ENCODE measurements around the gene HEY2. TPM values are rescaled to one million over a fixed set of nuclear protein-coding genes. Genes with fewer than 3 reads are reported as not detected.
"Not testable (repeated sequence)": the region's sequence is repeated elsewhere in the genome, so short reads cannot be mapped to it uniquely, and the experiment has no call there.

HEY2 gene
- total RNA-seq, 4 donors from 2014 or later: 1.7 to 3.1 (median 2.3) TPM

- Histone ChIP-seq H3K27me3 (no peaks in the 10 kb centered on the region), H3K36me3 (no peaks in the 10 kb centered on the region), H3K27ac (replicated peaks in 1 of 4) (no peak overlapping the region), H3K4me1 (no peaks in the 10 kb centered on the region), H3K4me3 (no peak overlapping the region), H3K9me3 (no peaks in the 10 kb centered on the region)
- WGBS: 62% methylated on average over 1 of the region's 1 CpG
- DNase-seq (ENCODE audit: extremely low spot score): no peak
- intact Hi-C loops (cut with DNase I): no loop called here
- TF ChIP-seq POLR2A (IDR thresholded peaks at IDR 0.05; ENCODE audit: low read depth) (no peak), POLR2AphosphoS5 (IDR thresholded peaks at IDR 0.05) (no peak), EP300 (IDR thresholded peaks at IDR 0.05) (no peak), CTCF (IDR thresholded peaks at IDR 0.05) (no peak)
Observed at GRCh38 chr6:125765944-125766343, 16.5 kb downstream of the HEY2 start.

DNA sequence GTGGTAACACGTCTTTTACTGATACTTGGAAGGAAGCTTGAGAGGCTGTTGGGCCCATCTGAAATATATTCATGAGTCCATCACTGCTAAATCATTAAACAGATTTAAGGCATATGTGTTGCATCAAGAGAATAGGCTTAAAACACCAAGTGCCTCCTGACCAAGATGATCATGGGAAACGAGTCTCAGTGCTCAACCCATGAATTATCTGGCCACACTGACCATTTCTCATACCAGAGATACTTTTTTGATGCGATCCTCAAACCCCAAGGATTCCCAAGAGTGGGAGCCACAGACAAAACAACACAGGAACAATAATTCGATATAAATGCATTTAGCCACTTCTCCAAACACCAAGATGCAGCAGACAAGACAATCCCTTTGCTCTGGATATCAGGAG, 17.2 kb downstream of the HEY2 start:
- Histone ChIP-seq H3K36me3 (no peaks in the 10 kb centered on the region), H3K27ac (replicated peaks in 1 of 4) (no peak overlapping the region), H3K9me3 (no peaks in the 10 kb centered on the region), H3K4me3 (no peak overlapping the region), H3K27me3 (no peaks in the 10 kb centered on the region), H3K4me1 (no peaks in the 10 kb centered on the region)
- WGBS: 73% methylated on average over 4 of the region's 4 CpGs
- no peak for TF ChIP-seq CTCF (IDR thresholded peaks at IDR 0.05)
- DNase-seq (ENCODE audit: extremely low spot score): no peak
- intact Hi-C loops (cut with DNase I): no loop called here

- intact Hi-C loops (cut with DNase I): loop anchor here (1.0 kb wide), 1 partner anchor 455 kb away; no protein-coding TSS in a partner anchor
- 60% methylated on average over 6 of the region's 6 CpGs for WGBS
- Histone ChIP-seq H3K27ac (replicated peaks in 1 of 4) (no peak overlapping the region), H3K4me1 (no peaks in the 10 kb centered on the region), H3K4me3 (no peak overlapping the region), H3K9me3 (no peaks in the 10 kb centered on the region), H3K36me3 (no peaks in the 10 kb centered on the region), H3K27me3 (no peaks in the 10 kb centered on the region)
- TF ChIP-seq CTCF (IDR thresholded peaks at IDR 0.05): no peak
- TF ChIP-seq EP300 (IDR thresholded peaks at IDR 0.05): no peak
- TF ChIP-seq POLR2A (IDR thresholded peaks at IDR 0.05; ENCODE audit: low read depth): no peak
- no peak for TF ChIP-seq POLR2AphosphoS5 (IDR thresholded peaks at IDR 0.05)
- DNase-seq (ENCODE audit: extremely low spot score): no peak
Observed at GRCh38 chr6:125769147-125769783, 19.8 kb downstream of the HEY2 start.

DNA sequence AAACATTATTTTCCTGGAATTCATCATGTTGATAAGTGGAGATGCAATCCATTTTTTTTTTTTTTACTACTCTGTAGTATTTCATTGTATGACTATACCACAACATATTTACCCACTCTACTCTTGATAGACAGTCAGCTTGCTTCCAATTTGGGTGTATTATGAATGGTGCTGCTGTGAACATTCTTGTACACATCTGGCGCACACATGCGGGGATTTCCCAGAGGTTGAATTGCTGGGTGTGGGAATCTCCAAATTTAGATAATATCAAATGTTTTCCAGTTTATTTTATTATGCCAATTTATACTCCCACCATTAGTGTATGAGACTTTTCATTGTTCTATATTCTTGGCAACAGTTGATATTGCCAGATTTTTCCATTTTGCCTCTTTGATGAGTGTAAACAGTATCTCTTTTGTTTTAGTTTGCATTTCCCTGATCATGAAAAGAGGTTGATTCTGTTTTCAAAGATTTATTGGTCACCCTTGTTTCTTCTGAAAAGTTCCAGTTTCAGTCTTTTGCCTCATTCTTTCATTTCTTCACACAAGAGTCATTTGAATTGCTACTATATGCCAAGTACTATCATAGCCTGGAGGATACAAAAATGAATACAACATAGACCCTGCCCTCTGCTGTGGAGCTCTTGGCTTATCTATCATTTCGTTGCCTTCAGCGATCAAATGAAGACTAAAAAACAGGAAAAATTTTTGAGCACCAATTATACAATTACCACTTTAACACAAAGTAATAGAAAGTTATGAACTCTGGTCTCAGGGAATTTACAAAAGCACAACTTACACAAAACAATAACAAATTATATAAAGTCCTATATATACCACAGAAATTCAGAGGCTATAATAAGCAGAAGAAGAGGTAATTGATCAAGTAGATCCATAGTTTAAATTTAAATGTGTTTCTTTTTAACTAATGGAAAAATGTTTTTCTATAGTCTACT, 24.2 kb downstream of the HEY2 start:
- DNase-seq (ENCODE audit: extremely low spot score): no peak
- intact Hi-C loops (cut with DNase I): no loop called here
- H3K36me3 ChIP-seq: no peaks in the 10 kb centered on the region
- TF ChIP-seq CTCF (IDR thresholded peaks at IDR 0.05): no peak
- TF ChIP-seq POLR2AphosphoS5 (IDR thresholded peaks at IDR 0.05): no peak
- no peak for TF ChIP-seq EP300 (IDR thresholded peaks at IDR 0.05)
- TF ChIP-seq POLR2A (IDR thresholded peaks at IDR 0.05; ENCODE audit: low read depth): no peak
- no peaks in the 10 kb centered on the region for H3K9me3 ChIP-seq
- 79% methylated on average over 4 of the region's 4 CpGs for WGBS
- no peak overlapping the region for H3K27ac ChIP-seq (replicated peaks in 1 of 4)
- no peaks in the 10 kb centered on the region for H3K4me1 ChIP-seq
- H3K27me3 ChIP-seq: no peaks in the 10 kb centered on the region
- H3K4me3 ChIP-seq: no peak overlapping the region

DNA sequence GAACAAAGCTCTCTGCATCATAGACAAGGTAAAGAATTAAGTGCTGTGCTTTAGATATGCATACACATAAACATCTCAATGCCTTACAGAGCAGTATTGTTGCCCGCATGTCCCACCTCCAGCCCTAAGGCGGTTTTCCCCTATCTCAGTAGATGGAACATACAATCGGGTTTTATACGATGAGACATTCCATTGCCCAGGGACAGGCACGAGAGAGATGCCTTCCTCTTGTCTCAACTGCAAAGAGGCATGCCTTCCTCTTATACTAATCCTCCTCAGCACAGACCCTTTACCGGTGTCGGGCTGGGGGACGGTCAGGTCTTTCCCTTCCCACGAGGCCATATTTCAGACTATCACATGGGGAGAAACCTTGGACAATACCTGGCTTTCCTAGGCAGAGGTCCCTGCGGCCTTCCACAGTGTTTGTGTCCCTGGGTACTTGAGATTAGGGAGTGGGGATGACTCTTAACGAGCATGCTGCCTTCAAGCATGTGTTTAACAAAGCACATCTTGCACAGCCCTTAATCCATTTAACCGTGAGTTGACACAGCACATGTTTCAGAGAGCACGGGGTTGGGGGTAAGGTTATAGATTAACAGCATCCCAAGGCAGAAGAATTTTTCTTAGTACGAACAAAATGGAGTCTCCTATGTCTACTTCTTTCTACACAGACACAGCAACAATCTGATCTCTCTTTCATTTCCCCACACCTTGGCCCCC, 26.8 kb downstream of the HEY2 start:
- intact Hi-C loops (cut with DNase I); DNase-seq (ENCODE audit: extremely low spot score); H3K4me1 ChIP-seq; H3K9me3 ChIP-seq; H3K27ac ChIP-seq (replicated peaks in 1 of 4); H3K4me3 ChIP-seq; H3K27me3 ChIP-seq; H3K36me3 ChIP-seq: not testable (repeated sequence)
- 84% methylated on average over 12 of the region's 14 CpGs for WGBS
